Esophagus muscularis mucosa (tissue), 4 donors: Measurements from ENCODE around the gene CD99. TPM values are rescaled to one million over a fixed set of nuclear protein-coding genes. Genes with fewer than 3 reads are reported as not detected.
"Not testable (repeated sequence)": the region's sequence is repeated elsewhere in the genome, so short reads cannot be mapped to it uniquely, and the experiment has no call there.

Source experiments
- DNase-seq: peaks from one replicate; pipeline ENCODE4 v3.0.0-alpha.2; 2017; ENCODE audit errors: extremely low spot score
- H3K27ac ChIP-seq, 4 donors: fragments of 200-600 bp; sonication (generic); replicated peaks in 1 of 4; 1 replicate in 3 of 4; 2 replicates in 1 of 4; pipeline ENCODE4 v1.5.1; 2016 to 2019; ENCODE audit warnings: mild to moderate bottlenecking in 1 of 4
- H3K27me3 ChIP-seq, 4 donors: fragments of 200-600 bp; sonication (generic); one replicate each; pipeline versions ENCODE4 v1.5.1 to v1.6.0; 2016 to 2019
- H3K36me3 ChIP-seq, 4 donors: fragments of 200-600 bp; sonication (generic); one replicate each; pipeline ENCODE4 v1.5.1; 2016 to 2019
- H3K4me1 ChIP-seq, 4 donors: fragments of 200-600 bp; sonication (generic); one replicate each; pipeline ENCODE4 v1.5.1; 2016 to 2019
- H3K4me3 ChIP-seq, 4 donors: fragments of 200-600 bp; sonication (generic); 1 replicate in 2 of 4; 2 replicates in 2 of 4; pipeline ENCODE4 v1.5.1; 2016 to 2019; ENCODE audit warnings: mild to moderate bottlenecking in 4 of 4, moderate library complexity in 1 of 4
- H3K9me3 ChIP-seq, 4 donors: fragments of 200-600 bp; sonication (generic); 1 replicate in 3 of 4; 2 replicates in 1 of 4; pipeline ENCODE4 v1.5.1; 2016 to 2019
- CTCF ChIP-seq, 3 experiments: fragments of 200-600 bp in 2 of 3; fragments of 450-650 bp in 1 of 3; sonication (generic) in 2 of 3; IDR thresholded peaks; one replicate each; pipeline ENCODE4 v1.5.1; 2017 to 2019; ENCODE audit warnings: antibody characterized with exemption in 3 of 3, mild to moderate bottlenecking in 2 of 3, moderate library complexity in 1 of 3
- EP300 ChIP-seq: sonication (generic); formaldehyde crosslinking; IDR thresholded peaks from one replicate; pipeline ENCODE4 v1.6.1; 2017; ENCODE audit warnings: antibody characterized with exemption
- POLR2A ChIP-seq: fragments of 450-650 bp; IDR thresholded peaks from one replicate; pipeline ENCODE4 v1.6.1; 2017; ENCODE audit warnings: antibody characterized with exemption, moderate library complexity, mild to moderate bottlenecking, low read depth
- POLR2AphosphoS5 ChIP-seq, 2 donors: sonication (generic); formaldehyde crosslinking; IDR thresholded peaks; one replicate each; pipeline ENCODE4 v1.6.1; 2017; ENCODE audit warnings: antibody characterized with exemption in 2 of 2
- WGBS: methylation state at CpG from one replicate; pipeline ENCODE4 v1.1.5; 2018; 5-methylcytosine and 5-hydroxymethylcytosine counted together
- intact Hi-C: fragments of 100-400 bp; cut with DNase I; formaldehyde crosslinking; loops from one replicate; pipeline ENCODE4 v1.15.1; 2023
- total RNA-seq, 4 donors: library from RNA; depleted of rRNA; stranded (reverse); fragments of >200 nt; gene quantifications; one replicate each; pipeline versions ENCODE4 v1.1.0 to v1.2.1, GENCODE V29; 2016

CD99 gene
- total RNA-seq, 4 donors from 2014 or later = 311 to 469 (median 376) TPM

DNA sequence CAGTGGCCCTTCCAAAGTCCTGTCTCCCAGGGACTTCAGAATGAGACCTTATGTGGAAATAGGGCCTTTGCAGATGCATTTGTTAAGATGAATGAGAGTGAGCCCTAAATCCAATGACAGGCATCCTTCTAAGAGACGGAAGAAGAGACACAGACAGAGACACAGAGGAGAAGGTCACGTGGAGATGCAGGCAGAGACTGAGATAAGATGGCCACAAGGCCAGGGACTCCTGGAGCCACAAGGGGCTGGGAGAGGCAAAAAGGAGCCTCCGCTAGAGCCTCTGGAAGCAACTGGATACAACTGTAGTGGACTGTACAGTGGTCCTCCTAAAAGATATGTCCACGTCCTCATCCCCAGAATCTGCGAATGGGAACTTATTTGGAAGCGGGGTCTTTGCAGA is 19.0 kb upstream of the CD99 start:
- Histone ChIP-seq H3K4me3 (no peak overlapping the region), H3K36me3 (no peaks in the 10 kb centered on the region), H3K9me3 (no peaks in the 10 kb centered on the region), H3K27ac (no peak overlapping the region), H3K27me3 (no peaks in the 10 kb centered on the region), H3K4me1 (peaks cover 0 to 5% (median 3%) of the 10 kb centered on the region in 4 donors)
- intact Hi-C loops = no loop called here
- TF ChIP-seq POLR2A = no peak
- TF ChIP-seq EP300 = no peak
- TF ChIP-seq POLR2AphosphoS5 (IDR thresholded peaks at IDR 0.05) = no peak
- TF ChIP-seq CTCF (IDR thresholded peaks at IDR 0.05) = no peak
- 87% methylated on average over 6 of the region's 6 CpGs for WGBS
- DNase-seq = no peak

- Histone ChIP-seq H3K27me3 (no peaks in the 10 kb centered on the region), H3K36me3 (no peaks in the 10 kb centered on the region), H3K27ac (no peak overlapping the region), H3K9me3 (no peaks in the 10 kb centered on the region), H3K4me1 (peaks cover 0 to 18% (median 15%) of the 10 kb centered on the region in 4 donors), H3K4me3 (no peak overlapping the region)
- DNase-seq = no peak
- TF ChIP-seq POLR2A = no peak
- no peak for TF ChIP-seq EP300
- TF ChIP-seq CTCF (IDR thresholded peaks at IDR 0.05) = no peak
- 91% methylated on average over 10 of the region's 12 CpGs for WGBS
- intact Hi-C loops = no loop called here
Observed at GRCh38 chrX:2673611-2674010, 17.5 kb upstream of the CD99 start.

DNA sequence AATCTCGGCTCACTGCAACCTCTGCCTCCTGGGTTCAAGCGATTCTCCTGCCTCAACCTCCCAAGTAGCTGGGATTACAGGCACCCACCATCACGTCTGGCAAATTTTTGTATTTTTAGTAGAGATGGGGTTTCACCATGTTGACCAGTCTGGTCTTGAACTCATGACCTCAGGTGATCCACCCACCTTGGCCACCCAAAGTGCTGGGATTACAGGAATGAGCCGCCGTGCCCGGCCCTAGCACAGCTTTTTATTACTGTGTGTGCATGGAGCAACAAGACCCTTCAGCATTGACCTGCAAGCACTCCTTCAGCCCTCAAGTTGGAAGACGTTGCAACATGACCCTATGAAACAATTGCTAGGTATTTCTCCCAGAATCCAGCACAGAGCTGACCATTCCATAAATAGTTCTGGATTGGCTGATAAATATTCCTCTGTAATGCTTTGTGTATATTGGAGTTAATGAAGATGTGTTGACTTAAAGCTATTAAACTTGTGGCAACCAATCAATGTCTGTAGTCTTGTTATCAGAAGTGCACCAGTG is 15.4 kb upstream of the CD99 start:
- H3K4me3 ChIP-seq, intact Hi-C loops, H3K27ac ChIP-seq, DNase-seq, H3K36me3 ChIP-seq, H3K9me3 ChIP-seq, H3K27me3 ChIP-seq: not testable (repeated sequence)
- 90% methylated on average over 6 of the region's 7 CpGs for WGBS
- H3K4me1 ChIP-seq = peaks cover 0 to 18% (median 15%) of the 10 kb centered on the region in 4 donors

DNA sequence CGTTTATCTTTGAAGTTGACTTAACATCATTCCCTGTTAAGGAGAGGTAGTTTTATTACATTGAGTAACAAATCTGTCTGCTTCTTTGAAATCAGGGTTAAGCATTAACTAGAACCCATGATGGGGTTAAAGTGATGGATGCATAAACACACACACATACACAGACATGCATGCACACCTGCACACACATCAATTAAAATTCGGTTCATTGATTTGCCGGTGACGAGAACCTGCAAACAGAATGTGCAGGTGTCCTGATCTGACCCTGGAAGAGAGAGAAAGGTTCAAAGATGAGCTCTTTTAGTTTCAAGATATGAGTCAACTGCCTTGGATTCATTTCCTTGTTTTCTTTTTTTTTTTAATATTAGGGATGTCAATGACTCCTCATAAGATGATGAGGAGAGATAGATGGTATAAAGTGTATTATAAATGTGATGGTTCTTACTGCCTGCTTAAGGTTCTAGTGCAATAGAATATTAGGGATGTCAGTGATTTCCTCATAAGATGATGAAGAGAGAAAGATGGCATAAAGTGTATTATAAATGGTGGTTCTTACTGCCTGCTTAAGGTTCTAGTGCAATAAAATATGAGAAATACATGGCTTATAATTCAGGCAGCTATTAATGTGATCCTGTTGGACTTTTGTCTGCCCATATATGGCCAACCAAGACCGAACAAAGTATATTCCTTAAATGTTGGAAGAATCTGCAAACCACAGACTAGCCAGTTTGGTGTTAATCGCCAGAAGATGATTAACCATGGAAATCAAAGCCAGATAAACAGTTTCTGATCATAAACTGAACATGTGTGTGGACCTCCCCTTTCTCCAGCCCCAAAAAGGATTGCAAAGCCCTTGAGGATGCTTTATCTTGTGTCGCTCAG is 14.1 kb upstream of the CD99 start:
- 75% methylated on average over 7 of the region's 7 CpGs for WGBS

More for the DNA sequence above, 14.1 kb upstream of the CD99 start:
- intact Hi-C loops = no loop called here
- H3K27ac ChIP-seq = no peak overlapping the region
- no peaks in the 10 kb centered on the region for H3K9me3 ChIP-seq
- TF ChIP-seq CTCF (IDR thresholded peaks at IDR 0.05) = no peak
- no peak for TF ChIP-seq POLR2AphosphoS5 (IDR thresholded peaks at IDR 0.05)
- no peak for TF ChIP-seq EP300
- no peak for TF ChIP-seq POLR2A
- no peak overlapping the region for H3K4me3 ChIP-seq
- DNase-seq = no peak
- peaks cover 0 to 18% (median 15%) of the 10 kb centered on the region in 4 donors for H3K4me1 ChIP-seq
- no peaks in the 10 kb centered on the region for H3K27me3 ChIP-seq
- H3K36me3 ChIP-seq = no peaks in the 10 kb centered on the region
